H54 (cell line): ENCODE results near the gene PRR19.
"Not testable (repeated sequence)": the region's sequence is repeated elsewhere in the genome, so short reads cannot be mapped to it uniquely, and the experiment has no call there.

Experiments
- DNase-seq: peaks from one replicate; pipeline ENCODE4 v3.0.0; 2011; ENCODE audit warnings: low spot score, mixed read lengths; ENCODE audit not compliant: insufficient read length
- FAIRE-seq: peaks from 3 replicates; lab custom pipeline; 2011; peaks lifted over from hg19 to GRCh38; lab: Jason Lieb, UNC
- POLR2A ChIP-seq: IDR thresholded peaks from 2 replicates; pipeline ENCODE4 v1.6.1; 2011; ENCODE audit warnings: low read depth, mild to moderate bottlenecking, low read length

The PRR19 gene

GRCh38 chr19:42325896-42326771 lies 24.2 kb downstream of the PRR19 start:
- DNase-seq (no peak), FAIRE-seq (no peak)
- TF ChIP-seq POLR2A = no peak

GRCh38 chr19:42326969-42327368 lies 25.0 kb downstream of the PRR19 start:
- TF ChIP-seq POLR2A = no peak
- DNase-seq (no peak), FAIRE-seq (no peak)

DNA sequence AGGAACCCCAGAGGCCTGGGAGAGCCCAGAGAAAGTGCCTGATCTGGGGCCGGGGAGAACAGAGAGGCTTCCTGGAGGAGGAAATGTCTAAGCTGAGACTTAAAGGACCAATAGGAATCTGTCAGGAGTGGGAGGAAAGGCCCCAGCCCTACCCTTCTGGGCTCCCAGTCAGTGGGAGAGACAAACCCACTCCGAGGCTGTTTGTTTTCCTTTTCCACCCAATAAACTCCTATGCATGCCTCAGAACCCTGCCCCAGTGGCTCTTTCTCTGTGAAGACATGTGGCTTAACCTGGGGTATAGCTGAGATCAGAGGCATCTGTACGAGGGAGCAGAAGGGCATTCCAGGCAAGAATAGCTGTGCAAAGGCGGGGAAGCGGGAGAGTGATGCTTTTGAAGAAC lies 25.4 kb downstream of the PRR19 start:
- TF ChIP-seq POLR2A = no peak
- DNase-seq (no peak), FAIRE-seq (no peak)

- FAIRE-seq (no peak), DNase-seq (no peak)
- TF ChIP-seq POLR2A = no peak
Measured at GRCh38 chr19:42328106-42328505, 26.2 kb downstream of the PRR19 start.

- no peak for DNase-seq
- no peak for FAIRE-seq
- TF ChIP-seq POLR2A = no peak
Measured at GRCh38 chr19:42328854-42329253, 26.9 kb downstream of the PRR19 start.

DNA sequence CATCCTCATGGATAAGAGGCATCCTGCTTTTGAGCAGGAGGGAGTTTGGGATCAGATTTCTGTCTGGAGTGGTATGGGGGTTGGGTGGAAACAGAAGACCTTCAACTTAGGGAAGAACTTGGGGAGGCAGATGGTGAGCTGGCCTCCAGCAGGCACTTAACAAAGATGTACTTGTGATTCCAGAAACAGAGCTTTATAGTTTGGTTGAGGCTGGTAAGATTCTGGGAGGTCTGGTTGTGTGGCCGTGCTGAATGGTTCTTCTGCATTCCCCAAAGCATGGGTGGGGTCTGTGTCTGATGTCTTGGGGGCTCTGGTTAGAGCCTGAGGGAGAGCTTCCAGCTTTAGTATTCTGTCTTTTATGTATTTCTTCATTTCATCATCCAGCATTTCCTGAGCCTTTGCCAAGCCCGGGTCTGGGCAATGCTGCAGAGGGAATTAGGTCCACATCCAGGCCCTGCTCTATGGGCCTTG lies 28.3 kb downstream of the PRR19 start:
- FAIRE-seq (no peak), DNase-seq (no peak)
- no peak for TF ChIP-seq POLR2A

DNA sequence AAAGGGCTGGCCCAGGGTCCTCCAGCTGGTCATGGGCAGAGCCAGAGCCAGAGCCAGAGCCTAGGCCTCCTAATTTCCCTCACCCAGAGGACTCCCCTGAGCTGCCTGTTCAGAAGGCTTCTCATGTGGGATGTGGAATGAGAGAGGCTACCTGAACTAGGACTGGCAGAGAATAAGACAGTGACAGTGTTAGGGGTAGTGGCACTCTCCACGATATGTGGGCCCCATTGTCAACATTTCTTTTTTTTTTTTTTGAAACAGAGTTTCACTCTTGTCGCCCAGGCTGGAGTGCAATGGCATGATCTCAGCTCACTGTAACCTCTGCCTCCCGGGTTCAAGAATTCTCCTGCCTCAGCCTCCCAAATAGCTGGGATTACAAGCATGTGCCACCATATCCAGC lies 29.4 kb downstream of the PRR19 start:
- FAIRE-seq, DNase-seq: not testable (repeated sequence)

GRCh38 chr19:42332059-42332458 lies 30.1 kb downstream of the PRR19 start:
- no peak for TF ChIP-seq POLR2A
- FAIRE-seq = no peak
- DNase-seq = no peak

- DNase-seq = no peak
- no peak for TF ChIP-seq POLR2A
- FAIRE-seq = no peak
Measured at GRCh38 chr19:42333018-42333417, 31.1 kb downstream of the PRR19 start.

DNA sequence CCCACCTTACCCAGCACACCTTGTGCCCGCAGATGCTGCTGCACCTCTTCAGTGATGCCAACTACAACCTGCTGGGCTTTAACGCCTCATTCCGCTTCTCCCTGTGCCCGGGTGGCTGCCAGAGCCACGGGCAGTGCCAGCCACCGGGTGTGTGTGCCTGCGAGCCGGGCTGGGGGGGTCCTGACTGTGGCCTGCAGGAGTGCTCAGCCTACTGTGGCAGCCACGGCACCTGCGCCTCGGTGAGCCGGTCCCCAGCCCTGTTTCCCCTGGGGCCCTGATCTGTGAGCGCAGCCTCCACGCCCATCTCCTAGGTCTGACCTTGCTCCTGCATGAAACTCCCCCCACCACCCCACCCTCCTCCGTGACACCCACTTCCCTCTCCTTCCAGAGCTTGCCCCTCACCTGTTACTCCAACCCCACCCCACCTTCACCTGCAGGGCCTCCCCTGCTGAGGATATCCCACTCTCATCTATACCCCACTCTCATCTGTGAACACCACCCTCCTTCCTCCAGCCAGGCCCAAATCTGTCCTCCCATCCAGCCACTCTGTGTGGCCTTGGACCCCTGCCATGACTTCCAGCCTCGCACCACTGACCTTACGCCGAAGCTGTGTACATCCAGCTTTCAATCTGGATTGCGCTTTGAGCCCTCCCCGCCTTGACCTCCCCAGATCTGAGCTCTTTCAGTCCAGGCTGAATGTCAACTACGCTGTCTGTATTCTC lies 32.2 kb downstream of the PRR19 start:
- DNase-seq = no peak
- no peak for FAIRE-seq
- no peak for TF ChIP-seq POLR2A

DNA sequence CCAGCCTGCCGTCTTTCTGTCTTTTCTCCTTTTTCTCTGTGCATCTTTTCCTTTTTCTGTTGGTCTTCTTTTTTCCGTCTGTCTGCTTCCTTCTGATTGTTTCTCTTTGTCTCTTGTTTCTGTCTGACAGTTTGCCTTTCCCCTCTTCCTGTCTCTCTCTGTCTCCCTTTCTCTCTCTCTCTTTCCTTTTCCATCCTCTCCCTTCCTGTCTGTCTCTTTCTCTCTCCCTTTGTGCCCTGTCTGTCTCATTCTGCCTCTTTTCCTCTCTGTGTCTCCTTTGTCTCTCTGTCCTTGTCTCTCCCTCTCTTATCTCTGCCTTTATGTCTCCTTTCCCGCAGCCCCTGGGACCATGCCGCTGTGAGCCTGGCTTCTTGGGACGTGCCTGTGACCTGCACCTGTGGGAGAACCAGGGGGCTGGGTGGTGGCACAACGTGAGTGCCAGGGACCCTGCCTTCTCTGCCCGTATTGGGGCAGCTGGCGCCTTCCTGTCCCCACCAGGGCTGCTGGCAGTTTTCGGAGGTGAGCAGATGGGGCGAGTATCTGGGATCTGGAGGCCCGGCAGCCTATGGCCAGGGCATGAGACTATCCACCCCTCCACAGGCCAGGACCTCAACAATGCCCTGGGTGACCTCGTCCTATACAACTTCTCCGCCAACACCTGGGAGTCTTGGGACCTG lies 32.9 kb downstream of the PRR19 start:
- no peak for FAIRE-seq
- no peak for TF ChIP-seq POLR2A
- DNase-seq = no peak

DNA sequence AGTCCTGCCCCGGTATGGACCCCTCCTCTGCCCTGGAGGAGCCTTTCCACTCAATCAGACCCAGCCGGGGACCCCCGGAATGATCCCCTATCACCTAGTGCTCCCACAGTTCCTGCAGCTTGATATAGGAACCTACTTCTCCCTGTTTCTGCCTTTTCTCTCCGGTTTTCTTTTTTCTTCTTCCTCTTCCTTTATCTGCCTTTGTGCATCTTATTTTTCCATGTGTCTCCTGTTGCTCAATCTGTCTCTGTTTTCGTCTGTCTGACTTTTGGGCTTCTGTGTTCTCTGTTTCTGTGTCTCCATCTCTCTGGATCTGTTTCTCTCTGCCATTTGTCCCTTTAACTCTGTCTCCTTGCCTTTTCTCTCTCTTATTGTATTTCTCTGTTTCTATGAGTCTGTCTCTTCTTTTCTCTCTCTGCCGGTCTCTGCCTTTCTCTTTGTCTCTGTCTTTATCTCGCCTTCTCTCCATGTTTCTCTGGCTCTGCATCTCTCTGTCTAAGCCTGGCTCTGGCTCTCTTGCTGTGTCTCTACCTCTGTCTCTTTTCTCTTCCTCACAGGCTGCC lies 33.5 kb downstream of the PRR19 start:
- FAIRE-seq = no peak
- no peak for DNase-seq
- TF ChIP-seq POLR2A = no peak

DNA sequence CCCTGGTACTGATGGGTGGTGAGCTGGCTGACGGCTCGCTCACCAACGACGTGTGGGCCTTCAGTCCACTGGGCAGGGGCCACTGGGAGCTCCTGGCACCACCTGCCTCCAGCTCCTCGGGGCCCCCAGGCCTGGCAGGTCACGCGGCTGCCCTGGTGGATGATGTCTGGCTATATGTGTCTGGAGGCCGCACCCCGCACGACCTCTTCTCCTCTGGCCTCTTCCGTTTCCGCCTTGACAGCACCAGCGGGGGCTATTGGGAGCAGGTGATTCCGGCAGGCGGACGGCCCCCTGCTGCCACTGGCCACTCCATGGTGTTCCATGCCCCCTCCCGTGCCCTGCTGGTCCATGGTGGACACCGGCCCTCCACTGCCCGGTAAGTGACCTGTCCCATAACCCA lies 34.0 kb downstream of the PRR19 start:
- no peak for FAIRE-seq

DNA sequence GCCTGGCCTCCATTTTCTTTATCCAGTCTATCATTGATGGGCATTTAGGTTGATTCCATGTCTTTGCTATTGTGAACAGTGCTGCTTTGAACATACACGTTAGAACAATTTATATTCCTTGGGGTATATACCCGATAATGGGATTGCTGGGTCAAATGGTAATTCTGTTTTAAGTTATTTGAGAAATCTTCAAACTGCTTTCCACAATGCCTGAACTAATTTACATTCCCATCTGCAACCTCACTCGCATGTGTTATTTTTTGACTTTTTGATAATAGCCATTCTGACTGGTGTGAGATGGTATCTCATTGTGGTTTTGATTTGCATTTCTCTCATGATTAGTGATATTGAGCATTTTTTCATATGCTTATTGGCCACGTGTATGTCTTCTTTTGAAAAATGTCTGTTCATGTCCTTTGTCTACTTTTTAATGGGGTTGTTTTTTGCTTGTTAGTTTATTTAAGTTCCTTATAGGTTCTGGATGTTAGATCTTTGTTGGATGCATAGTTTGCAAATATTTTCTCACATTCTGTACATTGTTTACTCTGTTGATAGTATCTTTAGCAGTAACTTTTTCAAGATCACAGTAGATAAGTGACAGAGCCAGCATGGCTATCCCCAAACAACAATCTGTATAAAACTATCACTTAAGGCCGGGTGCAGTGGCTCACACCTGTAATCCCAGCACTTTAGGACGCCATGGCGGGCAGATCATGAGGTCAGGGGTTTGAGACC lies 37.4 kb downstream of the PRR19 start:
- not testable (repeated sequence) for FAIRE-seq, DNase-seq

More for the DNA sequence above, 34.0 kb downstream of the PRR19 start:
- no peak for DNase-seq
- no peak for TF ChIP-seq POLR2A

DNA sequence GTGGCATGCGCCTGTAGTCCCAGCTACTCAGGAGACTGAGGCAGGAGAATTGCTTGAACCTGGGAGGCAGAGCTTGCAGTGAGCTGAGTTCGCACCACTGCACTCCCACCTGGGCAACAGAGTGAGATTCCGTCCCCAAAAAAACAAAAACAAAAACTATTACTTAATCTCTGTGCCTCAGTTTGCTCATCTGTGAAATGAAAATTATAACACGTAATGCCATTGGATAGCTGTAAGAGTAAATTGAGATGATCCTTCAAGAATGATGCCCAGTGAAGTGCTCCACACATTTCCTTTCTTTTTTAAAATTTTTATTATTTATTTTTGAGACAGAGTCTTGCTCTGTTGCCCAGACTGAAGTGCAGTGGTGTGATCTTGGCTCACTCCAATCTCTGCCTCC lies 38.0 kb downstream of the PRR19 start:
- not testable (repeated sequence) for DNase-seq, FAIRE-seq
